ENCODE results near the gene PSME3.

- TF ChIP-seq, protein P1, sequence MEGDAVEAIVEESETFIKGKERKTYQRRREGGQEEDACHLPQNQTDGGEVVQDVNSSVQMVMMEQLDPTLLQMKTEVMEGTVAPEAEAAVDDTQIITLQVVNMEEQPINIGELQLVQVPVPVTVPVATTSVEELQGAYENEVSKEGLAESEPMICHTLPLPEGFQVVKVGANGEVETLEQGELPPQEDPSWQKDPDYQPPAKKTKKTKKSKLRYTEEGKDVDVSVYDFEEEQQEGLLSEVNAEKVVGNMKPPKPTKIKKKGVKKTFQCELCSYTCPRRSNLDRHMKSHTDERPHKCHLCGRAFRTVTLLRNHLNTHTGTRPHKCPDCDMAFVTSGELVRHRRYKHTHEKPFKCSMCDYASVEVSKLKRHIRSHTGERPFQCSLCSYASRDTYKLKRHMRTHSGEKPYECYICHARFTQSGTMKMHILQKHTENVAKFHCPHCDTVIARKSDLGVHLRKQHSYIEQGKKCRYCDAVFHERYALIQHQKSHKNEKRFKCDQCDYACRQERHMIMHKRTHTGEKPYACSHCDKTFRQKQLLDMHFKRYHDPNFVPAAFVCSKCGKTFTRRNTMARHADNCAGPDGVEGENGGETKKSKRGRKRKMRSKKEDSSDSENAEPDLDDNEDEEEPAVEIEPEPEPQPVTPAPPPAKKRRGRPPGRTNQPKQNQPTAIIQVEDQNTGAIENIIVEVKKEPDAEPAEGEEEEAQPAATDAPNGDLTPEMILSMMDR (IDR thresholded peaks at IDR 0.05): no peak
- TF ChIP-seq POLR2A (IDR thresholded peaks at IDR 0.05): no peak
Observed at GRCh38 chr17:42866631-42867575, 33.7 kb downstream of the PSME3 start.

Measured in body of pancreas (tissue), 4 donors.